ENCODE results near the gene ZNF576. TPM values are rescaled to one million over a fixed set of nuclear protein-coding genes. Genes with fewer than 3 reads are reported as not detected.
"Not testable (repeated sequence)": the region's sequence is repeated elsewhere in the genome, so short reads cannot be mapped to it uniquely, and the experiment has no call there.

The ZNF576 gene, protein sequence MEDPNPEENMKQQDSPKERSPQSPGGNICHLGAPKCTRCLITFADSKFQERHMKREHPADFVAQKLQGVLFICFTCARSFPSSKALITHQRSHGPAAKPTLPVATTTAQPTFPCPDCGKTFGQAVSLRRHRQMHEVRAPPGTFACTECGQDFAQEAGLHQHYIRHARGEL
- polyA plus RNA-seq (2011; rRNA removed) (9.3 and 11.3 TPM in 2 replicates), polyA minus RNA-seq (2011; rRNA and poly(A)+ RNA removed) (5.9 and 6.4 TPM in 2 replicates)

DNA sequence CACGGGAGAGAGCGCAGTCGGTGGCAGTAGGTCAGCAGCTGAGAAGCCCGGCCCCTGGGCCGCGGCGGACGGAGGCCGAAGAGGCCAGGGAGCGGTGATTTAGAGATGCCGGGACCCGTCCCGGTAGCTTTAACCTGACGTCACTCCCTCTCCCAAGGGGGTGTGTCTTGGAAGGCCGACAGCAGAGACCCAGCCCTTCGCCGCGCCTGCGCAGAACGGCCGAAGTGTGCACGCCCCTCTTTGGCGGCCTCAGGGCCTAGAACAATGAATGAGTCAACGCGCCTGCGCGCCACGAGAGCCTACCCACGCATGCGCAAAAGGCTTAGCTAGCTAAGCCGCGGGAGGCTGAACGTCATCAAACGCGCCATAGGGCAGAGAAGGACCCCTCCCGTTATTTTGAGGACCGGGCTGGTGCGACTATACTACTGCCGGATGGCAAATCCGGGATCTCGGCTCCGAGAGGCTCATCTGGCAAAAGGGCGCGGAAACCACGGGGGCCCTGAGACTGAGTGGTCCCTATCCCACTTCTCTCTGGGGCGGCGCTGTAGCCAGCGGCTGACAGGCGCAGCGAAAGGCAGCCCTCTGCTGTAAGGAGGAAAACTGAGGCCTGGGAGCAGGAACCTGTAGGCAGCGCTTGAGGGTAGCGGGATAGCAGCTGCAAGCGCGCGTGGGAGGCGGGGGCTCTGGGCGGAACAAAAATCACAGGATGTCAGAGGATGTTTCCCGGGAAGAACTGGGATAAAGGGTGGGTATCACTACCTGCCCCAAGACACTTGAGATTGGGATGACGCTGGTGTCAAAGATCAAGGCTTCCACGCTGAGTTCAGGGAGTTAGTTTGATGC, at the start of gene ZNF576, which contains the start of gene IRGQ:
Gene ZNF576, plus strand, starts transcription at position 597 of the 843 bp plus-strand sequence. CDS start 514 bp downstream, outside the sequence.
Gene IRGQ, minus strand, starts transcription at position 136 of the 843 bp plus-strand sequence. CDS start 796 bp downstream, outside the sequence.
- Histone ChIP-seq H3K9me3 (ENCODE audit: control insufficient read depth, insufficient read depth, low read length) (peaks cover 5% of the 10 kb centered on the region; the same call in 1 of the 2 replicates), H3K4me3 (ENCODE audit: low read depth, low read length) (peak within 1 kb of the TSS; percentile 79), H3K27ac (ENCODE audit: low read depth, low read length) (peak within 1 kb of the TSS; percentile 99), H3K27me3 (ENCODE audit: control insufficient read depth, insufficient read depth, low read length) (no peaks in the 10 kb centered on the region)
- DNase-seq (ENCODE audit: low read depth, low spot score), result peak; percentile 99
- TF ChIP-seq, protein P1, sequence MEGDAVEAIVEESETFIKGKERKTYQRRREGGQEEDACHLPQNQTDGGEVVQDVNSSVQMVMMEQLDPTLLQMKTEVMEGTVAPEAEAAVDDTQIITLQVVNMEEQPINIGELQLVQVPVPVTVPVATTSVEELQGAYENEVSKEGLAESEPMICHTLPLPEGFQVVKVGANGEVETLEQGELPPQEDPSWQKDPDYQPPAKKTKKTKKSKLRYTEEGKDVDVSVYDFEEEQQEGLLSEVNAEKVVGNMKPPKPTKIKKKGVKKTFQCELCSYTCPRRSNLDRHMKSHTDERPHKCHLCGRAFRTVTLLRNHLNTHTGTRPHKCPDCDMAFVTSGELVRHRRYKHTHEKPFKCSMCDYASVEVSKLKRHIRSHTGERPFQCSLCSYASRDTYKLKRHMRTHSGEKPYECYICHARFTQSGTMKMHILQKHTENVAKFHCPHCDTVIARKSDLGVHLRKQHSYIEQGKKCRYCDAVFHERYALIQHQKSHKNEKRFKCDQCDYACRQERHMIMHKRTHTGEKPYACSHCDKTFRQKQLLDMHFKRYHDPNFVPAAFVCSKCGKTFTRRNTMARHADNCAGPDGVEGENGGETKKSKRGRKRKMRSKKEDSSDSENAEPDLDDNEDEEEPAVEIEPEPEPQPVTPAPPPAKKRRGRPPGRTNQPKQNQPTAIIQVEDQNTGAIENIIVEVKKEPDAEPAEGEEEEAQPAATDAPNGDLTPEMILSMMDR (IDR thresholded peaks at IDR 0.05; ENCODE audit: low read depth, low read length), result 0 out of 2 replicates have a peak, but pooled peaks have one; percentile 6
- POLR2A ChIA-PET, result interaction anchor here (0.5 to 2.0 kb wide), 8 partner anchors 10 to 72 kb away, joined by 3 to 8 read pairs (median 4); partner anchors contain the start of genes ETHE1, PINLYP, XRCC1 and ZNF575
- CTCF ChIA-PET, result interaction anchor here (0.6 to 4.2 kb wide), 5 partner anchors 22 to 72 kb away, joined by 3 to 52 read pairs (median 6); partner anchors contain the start of gene ZNF575

DNA sequence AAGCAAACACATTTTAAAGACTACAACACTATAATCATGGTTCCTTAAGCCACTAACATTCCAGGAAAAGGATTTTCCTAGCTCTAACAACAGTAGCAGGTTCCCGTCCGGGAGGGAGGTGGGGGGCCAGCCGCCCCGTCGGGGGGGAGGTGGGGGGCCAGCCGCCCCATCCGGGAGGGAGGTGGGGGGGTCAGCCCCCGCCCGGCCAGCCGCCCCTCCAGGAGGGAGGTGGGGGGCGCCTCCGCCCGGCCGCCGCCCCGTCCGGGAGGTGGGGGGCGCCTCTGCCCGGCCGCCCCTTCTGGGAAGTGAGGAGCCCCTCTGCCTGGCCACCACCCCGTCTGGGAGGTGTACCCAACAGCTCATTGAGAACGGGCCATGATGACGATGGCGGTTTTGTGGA, 48.5 kb upstream of the ZNF576 start:
- CTCF ChIA-PET; H3K27me3 ChIP-seq (ENCODE audit: control insufficient read depth, insufficient read depth, low read length); POLR2A ChIA-PET; H3K4me3 ChIP-seq (ENCODE audit: low read depth, low read length); H3K27ac ChIP-seq (ENCODE audit: low read depth, low read length); H3K9me3 ChIP-seq (ENCODE audit: control insufficient read depth, insufficient read depth, low read length); DNase-seq (ENCODE audit: low read depth, low spot score): not testable (repeated sequence)

DNA sequence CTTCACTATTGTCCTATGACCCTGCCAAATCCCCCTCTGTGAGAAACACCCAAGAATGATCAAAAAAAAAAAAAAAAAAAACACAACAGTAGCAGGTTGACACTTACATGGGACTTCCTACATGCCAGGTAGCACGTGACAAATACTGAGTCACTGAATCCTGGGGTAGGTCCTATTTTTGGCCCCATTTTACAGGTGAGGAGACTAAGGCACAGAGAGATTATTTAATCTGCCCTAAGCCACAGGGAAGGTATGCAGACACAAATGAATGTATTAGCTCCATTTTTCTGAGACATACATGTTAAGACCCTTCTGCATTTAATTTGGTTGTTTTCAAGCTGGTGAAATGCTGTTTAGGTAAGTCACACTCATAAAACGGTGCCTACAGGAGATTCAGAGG, 47.7 kb upstream of the ZNF576 start:
- ChIA-PET POLR2A (no interaction called here), CTCF (interaction anchor here (0.6 kb wide), 1 partner anchor 1596 kb away, joined by 3 read pairs; no protein-coding TSS in a partner anchor)
- no peak overlapping the region for H3K4me3 ChIP-seq (ENCODE audit: low read depth, low read length)
- no peaks in the 10 kb centered on the region for H3K9me3 ChIP-seq (ENCODE audit: control insufficient read depth, insufficient read depth, low read length)
- no peaks in the 10 kb centered on the region for H3K27me3 ChIP-seq (ENCODE audit: control insufficient read depth, insufficient read depth, low read length)
- DNase-seq (ENCODE audit: low read depth, low spot score), result no peak
- no peak overlapping the region for H3K27ac ChIP-seq (ENCODE audit: low read depth, low read length)
- TF ChIP-seq, protein P1 (IDR thresholded peaks at IDR 0.05; ENCODE audit: low read depth, low read length), result no peak

DNA sequence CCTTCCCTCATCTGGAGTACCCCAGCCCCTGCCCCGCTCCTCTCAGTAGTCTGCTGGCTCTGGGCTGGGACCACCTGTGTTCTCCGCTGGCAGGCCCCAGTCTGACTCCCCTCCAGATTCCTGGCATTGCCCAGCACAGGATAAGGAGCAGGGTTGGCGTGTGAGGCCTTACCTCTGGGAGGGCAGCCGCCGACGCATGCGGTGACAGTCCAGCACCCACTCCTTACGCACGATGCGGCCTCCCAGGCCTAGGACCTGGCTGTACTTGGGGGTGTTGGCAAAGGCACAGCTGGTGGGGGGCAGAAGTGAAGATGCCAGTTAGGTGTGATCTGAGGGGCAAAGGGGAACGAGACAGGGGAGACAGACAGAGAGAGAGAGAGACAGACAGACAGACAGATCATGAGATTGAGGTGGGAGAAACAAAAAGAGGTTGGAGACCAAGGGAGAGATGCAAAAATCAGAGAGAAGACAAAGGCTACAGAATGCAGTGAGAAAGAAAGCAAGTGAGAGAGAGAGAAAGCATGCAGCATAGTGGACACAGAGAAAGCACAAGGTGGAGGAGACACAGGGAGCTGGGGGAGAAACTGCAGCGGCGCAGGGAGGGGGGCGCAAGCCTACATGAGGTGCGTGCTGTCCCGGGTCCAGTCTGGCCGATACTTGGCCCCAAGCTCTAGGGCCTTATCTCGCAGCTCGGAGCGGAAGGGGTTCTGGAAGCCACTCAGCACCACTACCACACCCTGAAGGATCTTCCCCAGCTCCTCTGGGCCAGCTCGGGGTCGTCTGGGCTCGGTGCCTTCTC, 44.8 kb upstream of the ZNF576 start:
- CTCF ChIA-PET, result no interaction called here
- no peaks in the 10 kb centered on the region for H3K27me3 ChIP-seq (ENCODE audit: control insufficient read depth, insufficient read depth, low read length)
- POLR2A ChIA-PET, result no interaction called here
- no peak overlapping the region for H3K4me3 ChIP-seq (ENCODE audit: low read depth, low read length)
- H3K27ac ChIP-seq (ENCODE audit: low read depth, low read length), result no peak overlapping the region
- DNase-seq (ENCODE audit: low read depth, low spot score), result no peak
- TF ChIP-seq, protein P1 (IDR thresholded peaks at IDR 0.05; ENCODE audit: low read depth, low read length), result no peak
- no peaks in the 10 kb centered on the region for H3K9me3 ChIP-seq (ENCODE audit: control insufficient read depth, insufficient read depth, low read length)

DNA sequence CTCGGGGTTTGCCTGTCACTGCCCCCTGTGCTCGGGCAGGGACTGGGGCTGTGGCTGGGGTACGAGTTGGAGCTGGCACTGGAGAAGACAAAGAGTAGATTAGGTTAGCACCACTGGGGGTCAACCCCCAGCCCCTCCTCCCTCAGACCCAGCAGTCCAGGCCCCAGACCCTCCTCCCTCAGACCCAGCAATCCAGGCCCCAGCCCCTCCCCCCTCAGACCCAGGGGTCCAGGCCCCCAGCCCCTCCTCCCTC, 44.3 kb upstream of the ZNF576 start:
- ChIA-PET POLR2A (no interaction called here), CTCF (no interaction called here)
- TF ChIP-seq, protein P1 (IDR thresholded peaks at IDR 0.05; ENCODE audit: low read depth, low read length), result no peak
- Histone ChIP-seq H3K27ac (ENCODE audit: low read depth, low read length) (no peak overlapping the region), H3K27me3 (ENCODE audit: control insufficient read depth, insufficient read depth, low read length) (no peaks in the 10 kb centered on the region), H3K9me3 (ENCODE audit: control insufficient read depth, insufficient read depth, low read length) (no peaks in the 10 kb centered on the region), H3K4me3 (ENCODE audit: low read depth, low read length) (no peak overlapping the region)
- no peak for DNase-seq (ENCODE audit: low read depth, low spot score)
